HepG2 (cell line): Measurements from ENCODE around the gene TRMT1. TPM values are rescaled to one million over a fixed set of nuclear protein-coding genes. Genes with fewer than 3 reads are reported as not detected.

ENCODE experiments used
- ATAC-seq: fragments of 200-7000 bp; cut with Tn5 transposase; 3 replicates; pipeline ENCODE4 v1.9.1; 2020; ENCODE audit warnings: mild to moderate bottlenecking, moderate library complexity
- BruUV-seq: library from RNA; stranded (reverse); fragments of 400-500 nt; replicated peaks from 2 replicates; lab custom pipeline; 2021; lab: Mats Ljungman, UMichigan
- CTCF ChIA-PET: fragments of 300-600 bp; formaldehyde crosslinking; extraction: SDS; loops from one replicate; lab custom pipeline; 2021; ENCODE audit warnings: low total read pairs, inconsistent platforms, low intra/inter-chr PET ratio; lab: Yijun Ruan, JAX
- POLR2A ChIA-PET: fragments of 350-600 bp; sonication (Branson Sonifier 250); formaldehyde crosslinking; loops from one replicate; lab custom pipeline; 2020; ENCODE audit warnings: antibody characterized with exemption, inconsistent platforms; lab: Yijun Ruan, JAX
- DNase-seq: peaks from one replicate; pipeline ENCODE4 v3.0.0-alpha.2; 2015; ENCODE audit warnings: low spot score
- FAIRE-seq: peaks from 3 replicates; lab custom pipeline; 2011; peaks lifted over from hg19 to GRCh38; lab: Jason Lieb, UNC
- H2AFZ ChIP-seq: one replicate; pipeline ENCODE4 v1.6.1; 2011; ENCODE audit warnings: low read length, inconsistent platforms
- H3K27ac ChIP-seq: fragments of 300-600 bp; 3 replicates; pipeline ENCODE4 v1.8.0; 2011; ENCODE audit warnings: mixed run types, mild to moderate bottlenecking, mixed read lengths, low read length, inconsistent platforms; ENCODE audit not compliant: insufficient read depth; ENCODE audit errors: extremely low read length
- H3K27me3 ChIP-seq, 2 experiments: fragments of 200-600 bp in 1 of 2; 2 replicates in 1 of 2; 3 replicates in 1 of 2; pipeline versions ENCODE4 v1.6.0 to v1.8.0; 2011; ENCODE audit warnings: low read length in 2 of 2, mild to moderate bottlenecking in 2 of 2, moderate library complexity in 2 of 2, inconsistent platforms in 1 of 2; ENCODE audit not compliant: insufficient read depth in 2 of 2, control insufficient read depth in 1 of 2
- H3K36me3 ChIP-seq, 2 experiments: fragments of 200-600 bp in 1 of 2; replicated peaks in 1 of 2; 2 replicates in 1 of 2; 3 replicates in 1 of 2; pipeline versions ENCODE4 v1.5.1 to v1.8.0; 2011; ENCODE audit warnings: low read length in 2 of 2, inconsistent platforms in 1 of 2; ENCODE audit not compliant: insufficient read depth in 2 of 2, control insufficient read depth in 1 of 2
- H3K4me1 ChIP-seq: 2 replicates; pipeline ENCODE4 v1.5.1; 2012; ENCODE audit warnings: low read length, inconsistent platforms; ENCODE audit not compliant: insufficient read depth
- H3K4me2 ChIP-seq: 2 replicates; pipeline ENCODE4 v1.6.0; 2011; ENCODE audit warnings: low read depth, low read length, inconsistent platforms
- H3K4me3 ChIP-seq, 3 experiments: fragments of 200-600 bp in 1 of 3; sonication (generic), shearing (Covaris generic) in 1 of 3; replicated peaks in 1 of 3; 2 replicates each; pipeline ENCODE4 v1.5.1; 2011 to 2016; ENCODE audit warnings: low read length in 3 of 3, inconsistent platforms in 2 of 3, low read depth in 2 of 3, mild to moderate bottlenecking in 2 of 3, control low read depth in 1 of 3, mixed read lengths in 1 of 3; ENCODE audit not compliant: insufficient read depth in 1 of 3
- H3K79me2 ChIP-seq: one replicate; pipeline ENCODE4 v1.6.1; 2011; ENCODE audit warnings: low read length, inconsistent platforms; ENCODE audit not compliant: insufficient read depth
- H3K9ac ChIP-seq: 2 replicates; pipeline ENCODE4 v1.6.0; 2011; ENCODE audit warnings: mild to moderate bottlenecking, low read depth, low read length, inconsistent platforms; ENCODE audit not compliant: insufficient read depth
- H3K9me3 ChIP-seq: 2 replicates; pipeline ENCODE4 v1.5.1; 2012; ENCODE audit warnings: mild to moderate bottlenecking, low read length
- H4K20me1 ChIP-seq: 2 replicates; pipeline ENCODE4 v1.6.0; 2011; ENCODE audit warnings: inconsistent platforms, mild to moderate bottlenecking, low read length, moderate library complexity; ENCODE audit not compliant: insufficient read depth
- AGO2 ChIP-seq: fragments of 200-400 bp; formaldehyde crosslinking; optimal IDR thresholded peaks from 2 replicates; pipeline ENCODE3; 2017; ENCODE audit warnings: mild to moderate bottlenecking, low read depth, low read length, moderate library complexity
- JARID2 ChIP-seq: sonication (generic); formaldehyde crosslinking; IDR thresholded peaks from 2 replicates; pipeline ENCODE4 v1.8.1; 2023; ENCODE audit warnings: missing genetic modification reagents, inconsistent platforms; ENCODE audit not compliant: insufficient replicate concordance
- POLR2G ChIP-seq: fragments of 200-400 bp; formaldehyde crosslinking; IDR thresholded peaks from 2 replicates; pipeline ENCODE4 v1.6.1; 2018; ENCODE audit warnings: mild to moderate bottlenecking, low read depth, low read length, moderate library complexity
- RNF219 ChIP-seq: sonication (generic); formaldehyde crosslinking; IDR thresholded peaks from 2 replicates; pipeline ENCODE4 v1.5.0; 2020; ENCODE audit warnings: mild to moderate bottlenecking, missing genetic modification reagents
- SP2 ChIP-seq: sonication (generic); formaldehyde crosslinking; IDR thresholded peaks from 2 replicates; pipeline ENCODE4 v1.5.1; 2020; ENCODE audit warnings: mild to moderate bottlenecking, missing genetic modification reagents
- TRAFD1 ChIP-seq: sonication (generic); formaldehyde crosslinking; IDR thresholded peaks from 2 replicates; pipeline ENCODE4 v1.5.1; 2020; ENCODE audit warnings: missing genetic modification reagents, mild to moderate bottlenecking, borderline replicate concordance
- ZNF589 ChIP-seq: sonication (generic); formaldehyde crosslinking; conservative IDR thresholded peaks from 2 replicates; pipeline ENCODE4 v1.8.0; 2022; ENCODE audit warnings: mild to moderate bottlenecking, moderate library complexity, missing genetic modification reagents
- WGBS: methylation state at CpG from one replicate; pipeline ENCODE4 v1.1.6; 2017; ENCODE audit warnings: low lambda C conversion rate; 5-methylcytosine and 5-hydroxymethylcytosine counted together
- in situ Hi-C: cut with HindIII; loops from 2 replicates; pipeline ENCODE4 v1.10.0; 2017; ENCODE audit warnings: low pct_unique_long_range_greater_than_20kb; ENCODE audit not compliant: extremely low pct_ligation_motif_present
- intact Hi-C: fragments of 100-400 bp; cut with micrococcal nuclease; formaldehyde crosslinking; loops from one replicate; pipeline ENCODE4 v1.10.0; 2022; ENCODE audit not compliant: unreplicated experiment
- polyA plus RNA-seq, 8 experiments: library from polyadenylated mRNA; depleted of rRNA in 3 of 8; stranded (reverse) in 7 of 8; unstranded in 1 of 8; fragments of >200 nt; fragmentation: Illumina TruSeq in 4 of 8; extraction: Trizol in 4 of 8; gene quantifications; 2 replicates each; pipeline versions ENCODE4 v1.2.1 to v1.2.3, GENCODE V29; 2011 to 2016; ENCODE audit warnings: low read depth in 4 of 8, missing spikeins in 1 of 8, mixed read lengths in 1 of 8; ENCODE audit not compliant: insufficient read depth in 1 of 8
- total RNA-seq, 5 experiments: library from RNA; depleted of rRNA; stranded (reverse); fragments of >200 nt; fragmentation: Illumina TruSeq; extraction: Trizol; gene quantifications; 2 replicates each; pipeline ENCODE4 v1.2.3, GENCODE V29; 2016; ENCODE audit warnings: low read depth in 1 of 5

The TRMT1 gene
- total and polyA plus RNA-seq, 2 of the 13 experiments (the other 11 are each of a cell fraction or from before 2014, with no cell fraction given) = 35.5 to 44.1 TPM

- TF ChIP-seq ZNF589 (CRISPR knock-in tag) (no peak), POLR2G (no peak), JARID2 (CRISPR knock-in tag) (no peak), SP2 (CRISPR knock-in tag) (no peak), TRAFD1 (CRISPR knock-in tag) (no peak)
Measured at GRCh38 chr19:13110099-13110610, 6.4 kb downstream of the TRMT1 start (continued).

DNA sequence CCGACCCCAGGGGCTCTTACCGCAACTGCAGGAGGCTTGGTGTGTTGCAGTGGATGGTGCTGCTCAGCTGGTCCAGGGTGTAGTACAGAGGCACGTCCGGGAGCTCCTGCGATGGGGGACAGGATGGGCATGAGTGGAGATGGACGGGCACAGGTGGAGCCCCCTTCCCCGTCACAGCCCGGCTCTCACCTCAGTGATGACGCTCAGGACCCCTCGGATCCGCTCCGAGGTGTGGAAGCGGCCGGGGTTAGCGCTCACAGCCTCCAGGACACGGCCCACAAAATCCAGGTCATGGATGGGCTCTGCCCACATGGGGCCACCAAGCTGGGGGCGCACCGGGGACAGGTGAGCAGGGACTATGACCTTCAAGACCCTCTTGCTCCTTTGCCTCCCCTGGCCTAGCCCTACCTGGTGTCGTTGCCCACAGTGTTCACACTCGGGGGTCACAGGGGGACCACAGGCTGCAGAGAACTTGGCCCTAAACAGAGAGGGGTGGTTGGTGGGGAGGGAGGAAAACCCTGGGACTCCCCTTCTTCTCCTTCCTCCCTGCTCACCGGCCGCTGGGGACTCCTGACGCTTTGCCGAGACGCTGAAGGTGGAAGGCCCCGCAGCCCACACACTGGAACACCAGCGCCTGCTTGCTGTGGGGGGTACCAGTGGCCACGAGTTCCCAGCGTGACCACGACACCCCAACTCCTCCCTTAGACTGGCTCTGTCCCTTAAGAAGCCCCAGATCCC lies 7.0 kb downstream of the TRMT1 start:
- ChIA-PET POLR2A (no interaction called here), CTCF (no interaction called here)
- no peak overlapping the region for H3K9ac ChIP-seq
- H3K27ac ChIP-seq = no peak overlapping the region
- H3K4me2 ChIP-seq = no peak overlapping the region
- in situ Hi-C loops (no loop called here), intact Hi-C loops (no loop called here)
- BruUV-seq = no TSS peak
- 93% methylated on average over 5 of the region's 30 CpGs for WGBS
- H3K4me1 ChIP-seq = no peaks in the 10 kb centered on the region
- peaks cover 9 to 24% of the 10 kb centered on the region in 2 experiments; a peak in 4 of 5 replicates for H3K36me3 ChIP-seq
- ATAC-seq = no peak; the same call in 2 of the 3 replicates
- no peak overlapping the region for H2AFZ ChIP-seq
- no peak overlapping the region for H3K4me3 ChIP-seq
- H3K79me2 ChIP-seq = no peaks in the 10 kb centered on the region
- no peaks in the 10 kb centered on the region for H3K27me3 ChIP-seq
- DNase-seq = no peak
- TF ChIP-seq AGO2 (peak; percentile 60), RNF219 (CRISPR knock-in tag) (no peak)
- FAIRE-seq = no peak
- no peaks in the 10 kb centered on the region for H4K20me1 ChIP-seq
- no peaks in the 10 kb centered on the region for H3K9me3 ChIP-seq
